NB4 (cell line): ENCODE measurements around the gene LMTK2.

ENCODE experiments used
- DNase-seq: peaks from one replicate; pipeline ENCODE4 v3.0.0; 2010; ENCODE audit warnings: low read depth
- H3K4me3 ChIP-seq: one replicate; pipeline ENCODE4 v1.5.1; 2011; ENCODE audit warnings: mild to moderate bottlenecking, low read depth, low read length, moderate library complexity
- MYC ChIP-seq: IDR thresholded peaks from 2 replicates; pipeline ENCODE4 v1.6.1; 2011; ENCODE audit warnings: low read depth, low read length
- POLR2A ChIP-seq: IDR thresholded peaks from 2 replicates; pipeline ENCODE4 v1.6.1; 2011; ENCODE audit warnings: mild to moderate bottlenecking; ENCODE audit not compliant: insufficient read length; ENCODE audit errors: extremely low read depth
- TF ChIP-seq, protein P1 (sequence below): IDR thresholded peaks from one replicate; pipeline ENCODE4 v1.5.1; 2012; ENCODE audit warnings: low read depth, low read length
- TF ChIP-seq, protein P2 (sequence below): IDR thresholded peaks from 2 replicates; pipeline ENCODE4 v1.6.1; 2011; ENCODE audit warnings: low read depth, low read length

The LMTK2 gene

GRCh38 chr7:98138672-98139071 lies 32.0 kb downstream of the LMTK2 start:
- H3K4me3 ChIP-seq, result no peak overlapping the region
- DNase-seq, result no peak
- TF ChIP-seq POLR2A, result no peak
- TF ChIP-seq, protein P1, sequence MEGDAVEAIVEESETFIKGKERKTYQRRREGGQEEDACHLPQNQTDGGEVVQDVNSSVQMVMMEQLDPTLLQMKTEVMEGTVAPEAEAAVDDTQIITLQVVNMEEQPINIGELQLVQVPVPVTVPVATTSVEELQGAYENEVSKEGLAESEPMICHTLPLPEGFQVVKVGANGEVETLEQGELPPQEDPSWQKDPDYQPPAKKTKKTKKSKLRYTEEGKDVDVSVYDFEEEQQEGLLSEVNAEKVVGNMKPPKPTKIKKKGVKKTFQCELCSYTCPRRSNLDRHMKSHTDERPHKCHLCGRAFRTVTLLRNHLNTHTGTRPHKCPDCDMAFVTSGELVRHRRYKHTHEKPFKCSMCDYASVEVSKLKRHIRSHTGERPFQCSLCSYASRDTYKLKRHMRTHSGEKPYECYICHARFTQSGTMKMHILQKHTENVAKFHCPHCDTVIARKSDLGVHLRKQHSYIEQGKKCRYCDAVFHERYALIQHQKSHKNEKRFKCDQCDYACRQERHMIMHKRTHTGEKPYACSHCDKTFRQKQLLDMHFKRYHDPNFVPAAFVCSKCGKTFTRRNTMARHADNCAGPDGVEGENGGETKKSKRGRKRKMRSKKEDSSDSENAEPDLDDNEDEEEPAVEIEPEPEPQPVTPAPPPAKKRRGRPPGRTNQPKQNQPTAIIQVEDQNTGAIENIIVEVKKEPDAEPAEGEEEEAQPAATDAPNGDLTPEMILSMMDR, result no peak
- no peak for TF ChIP-seq MYC

GRCh38 chr7:98142658-98143057 lies 36.0 kb downstream of the LMTK2 start:
- no peak for DNase-seq
- TF ChIP-seq, protein P2, sequence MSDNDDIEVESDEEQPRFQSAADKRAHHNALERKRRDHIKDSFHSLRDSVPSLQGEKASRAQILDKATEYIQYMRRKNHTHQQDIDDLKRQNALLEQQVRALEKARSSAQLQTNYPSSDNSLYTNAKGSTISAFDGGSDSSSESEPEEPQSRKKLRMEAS, result no peak
- TF ChIP-seq, protein P1, result no peak
- no peak for TF ChIP-seq MYC
- no peak for TF ChIP-seq POLR2A
- no peak overlapping the region for H3K4me3 ChIP-seq

GRCh38 chr7:98148607-98149006 lies 41.9 kb downstream of the LMTK2 start:
- no peak for DNase-seq
- TF ChIP-seq POLR2A, result no peak
- TF ChIP-seq, protein P1, result no peak
- TF ChIP-seq, protein P2, result no peak
- TF ChIP-seq MYC, result no peak
- H3K4me3 ChIP-seq, result no peak overlapping the region

DNA sequence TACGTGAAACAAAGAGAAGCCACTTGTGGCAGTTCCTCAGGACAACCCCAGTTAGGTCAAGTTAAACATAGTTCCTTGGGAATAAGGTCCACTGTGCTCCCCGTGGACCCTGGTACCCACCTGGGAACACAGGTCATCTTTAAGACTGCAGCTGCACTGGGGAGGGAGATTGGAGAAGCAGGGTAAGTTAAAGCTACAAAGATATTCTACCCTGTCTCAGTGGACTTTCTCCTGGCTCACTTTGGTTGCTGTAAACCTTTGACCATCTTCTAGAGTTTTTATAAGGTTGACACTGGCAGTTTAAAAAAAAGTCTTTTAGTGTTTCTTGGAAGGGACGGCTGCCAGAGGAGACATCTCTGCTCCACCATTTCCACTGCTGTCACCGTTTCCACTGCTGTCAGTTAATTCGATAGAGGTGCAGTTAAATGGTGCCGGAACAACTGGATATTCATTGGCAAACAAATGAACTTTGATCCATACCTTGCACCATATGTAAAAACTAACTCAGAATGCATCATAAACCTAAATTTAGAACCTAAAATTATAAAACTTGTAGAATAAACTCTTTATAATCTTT lies 42.5 kb downstream of the LMTK2 start:
- TF ChIP-seq MYC (no peak), POLR2A (no peak)
- TF ChIP-seq, protein P2, result no peak
- TF ChIP-seq, protein P1, result no peak
- DNase-seq, result no peak
- no peak overlapping the region for H3K4me3 ChIP-seq

DNA sequence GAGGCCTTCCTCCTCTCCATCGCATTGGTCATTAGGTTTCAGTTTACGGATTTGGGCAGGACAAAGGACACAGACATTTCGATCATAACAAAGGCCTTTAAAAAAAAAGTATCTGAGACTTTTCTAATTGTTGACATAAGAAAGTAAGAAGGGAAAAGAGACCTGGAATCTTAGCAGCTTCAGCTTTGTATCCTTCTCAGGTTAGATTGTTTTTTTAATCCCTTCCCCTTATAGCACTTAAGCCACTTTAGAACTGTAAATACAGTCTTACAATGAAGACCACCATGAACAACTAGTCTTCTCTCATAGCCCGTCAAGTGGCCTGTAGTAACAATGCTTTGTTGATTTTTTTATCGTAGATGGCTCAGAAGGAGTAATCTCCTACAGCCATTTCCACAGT lies 45.2 kb downstream of the LMTK2 start:
- no peak for DNase-seq
- no peak overlapping the region for H3K4me3 ChIP-seq
- no peak for TF ChIP-seq POLR2A
- TF ChIP-seq, protein P1, result no peak
- no peak for TF ChIP-seq MYC
- TF ChIP-seq, protein P2, result no peak

DNA sequence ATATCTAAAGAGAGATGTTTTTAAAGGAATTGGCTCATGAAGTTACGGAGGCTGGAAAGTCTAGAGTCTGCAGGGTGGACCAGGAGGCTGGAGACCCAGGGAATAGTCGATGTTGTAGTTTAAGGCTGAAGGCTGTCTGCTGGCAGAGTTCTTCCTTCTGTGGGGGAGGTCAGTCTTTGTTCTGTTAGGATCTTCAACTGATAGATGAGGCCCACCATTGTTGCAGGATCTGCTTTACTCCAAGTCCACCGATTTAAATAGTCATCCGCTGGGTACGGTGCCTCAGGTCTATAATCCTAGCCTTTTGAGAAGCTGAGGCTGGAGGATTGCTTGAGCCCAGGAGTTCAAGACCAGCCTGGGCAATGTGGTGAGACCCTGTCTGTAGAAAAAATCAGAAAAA lies 50.0 kb downstream of the LMTK2 start:
- no peak overlapping the region for H3K4me3 ChIP-seq
- no peak for DNase-seq
- TF ChIP-seq MYC (no peak), POLR2A (no peak)
- TF ChIP-seq, protein P1, result no peak
- TF ChIP-seq, protein P2, result no peak
